ENCODE measurements around the gene CNPY1.

DNA sequence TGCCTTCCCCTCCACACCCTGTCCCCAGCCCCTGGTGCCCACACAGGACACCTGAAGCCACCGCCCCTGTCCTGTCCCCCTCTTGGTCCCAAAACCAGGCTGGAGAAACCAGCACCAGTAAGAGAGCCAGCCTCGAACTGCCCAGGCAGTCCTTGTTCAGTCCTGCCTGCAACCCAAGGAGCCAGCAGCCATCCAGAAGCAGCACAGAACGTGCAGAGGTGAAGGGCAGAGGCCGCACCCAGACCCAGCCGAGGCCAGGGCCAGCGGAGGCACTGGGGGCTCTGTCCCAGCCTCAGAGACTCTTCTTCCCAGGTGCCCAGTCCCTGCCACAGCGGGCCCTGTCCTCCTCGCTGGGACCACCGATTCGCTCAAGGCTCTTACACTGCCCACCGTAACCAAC, 23.3 kb upstream of the CNPY1 start:
- no peak for TF ChIP-seq ZFX (IDR thresholded peaks at IDR 0.05)
- TF ChIP-seq, protein P1, sequence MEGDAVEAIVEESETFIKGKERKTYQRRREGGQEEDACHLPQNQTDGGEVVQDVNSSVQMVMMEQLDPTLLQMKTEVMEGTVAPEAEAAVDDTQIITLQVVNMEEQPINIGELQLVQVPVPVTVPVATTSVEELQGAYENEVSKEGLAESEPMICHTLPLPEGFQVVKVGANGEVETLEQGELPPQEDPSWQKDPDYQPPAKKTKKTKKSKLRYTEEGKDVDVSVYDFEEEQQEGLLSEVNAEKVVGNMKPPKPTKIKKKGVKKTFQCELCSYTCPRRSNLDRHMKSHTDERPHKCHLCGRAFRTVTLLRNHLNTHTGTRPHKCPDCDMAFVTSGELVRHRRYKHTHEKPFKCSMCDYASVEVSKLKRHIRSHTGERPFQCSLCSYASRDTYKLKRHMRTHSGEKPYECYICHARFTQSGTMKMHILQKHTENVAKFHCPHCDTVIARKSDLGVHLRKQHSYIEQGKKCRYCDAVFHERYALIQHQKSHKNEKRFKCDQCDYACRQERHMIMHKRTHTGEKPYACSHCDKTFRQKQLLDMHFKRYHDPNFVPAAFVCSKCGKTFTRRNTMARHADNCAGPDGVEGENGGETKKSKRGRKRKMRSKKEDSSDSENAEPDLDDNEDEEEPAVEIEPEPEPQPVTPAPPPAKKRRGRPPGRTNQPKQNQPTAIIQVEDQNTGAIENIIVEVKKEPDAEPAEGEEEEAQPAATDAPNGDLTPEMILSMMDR (conservative IDR thresholded peaks at IDR 0.05), result no peak

Measured in C4-2B (cell line).